ENCODE data around the gene GCN1.
"Not testable (repeated sequence)": the region's sequence is repeated elsewhere in the genome, so short reads cannot be mapped to it uniquely, and the experiment has no call there.

Gene GCN1, protein sequence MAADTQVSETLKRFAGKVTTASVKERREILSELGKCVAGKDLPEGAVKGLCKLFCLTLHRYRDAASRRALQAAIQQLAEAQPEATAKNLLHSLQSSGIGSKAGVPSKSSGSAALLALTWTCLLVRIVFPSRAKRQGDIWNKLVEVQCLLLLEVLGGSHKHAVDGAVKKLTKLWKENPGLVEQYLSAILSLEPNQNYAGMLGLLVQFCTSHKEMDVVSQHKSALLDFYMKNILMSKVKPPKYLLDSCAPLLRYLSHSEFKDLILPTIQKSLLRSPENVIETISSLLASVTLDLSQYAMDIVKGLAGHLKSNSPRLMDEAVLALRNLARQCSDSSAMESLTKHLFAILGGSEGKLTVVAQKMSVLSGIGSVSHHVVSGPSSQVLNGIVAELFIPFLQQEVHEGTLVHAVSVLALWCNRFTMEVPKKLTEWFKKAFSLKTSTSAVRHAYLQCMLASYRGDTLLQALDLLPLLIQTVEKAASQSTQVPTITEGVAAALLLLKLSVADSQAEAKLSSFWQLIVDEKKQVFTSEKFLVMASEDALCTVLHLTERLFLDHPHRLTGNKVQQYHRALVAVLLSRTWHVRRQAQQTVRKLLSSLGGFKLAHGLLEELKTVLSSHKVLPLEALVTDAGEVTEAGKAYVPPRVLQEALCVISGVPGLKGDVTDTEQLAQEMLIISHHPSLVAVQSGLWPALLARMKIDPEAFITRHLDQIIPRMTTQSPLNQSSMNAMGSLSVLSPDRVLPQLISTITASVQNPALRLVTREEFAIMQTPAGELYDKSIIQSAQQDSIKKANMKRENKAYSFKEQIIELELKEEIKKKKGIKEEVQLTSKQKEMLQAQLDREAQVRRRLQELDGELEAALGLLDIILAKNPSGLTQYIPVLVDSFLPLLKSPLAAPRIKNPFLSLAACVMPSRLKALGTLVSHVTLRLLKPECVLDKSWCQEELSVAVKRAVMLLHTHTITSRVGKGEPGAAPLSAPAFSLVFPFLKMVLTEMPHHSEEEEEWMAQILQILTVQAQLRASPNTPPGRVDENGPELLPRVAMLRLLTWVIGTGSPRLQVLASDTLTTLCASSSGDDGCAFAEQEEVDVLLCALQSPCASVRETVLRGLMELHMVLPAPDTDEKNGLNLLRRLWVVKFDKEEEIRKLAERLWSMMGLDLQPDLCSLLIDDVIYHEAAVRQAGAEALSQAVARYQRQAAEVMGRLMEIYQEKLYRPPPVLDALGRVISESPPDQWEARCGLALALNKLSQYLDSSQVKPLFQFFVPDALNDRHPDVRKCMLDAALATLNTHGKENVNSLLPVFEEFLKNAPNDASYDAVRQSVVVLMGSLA (N-terminal part only)

DNA sequence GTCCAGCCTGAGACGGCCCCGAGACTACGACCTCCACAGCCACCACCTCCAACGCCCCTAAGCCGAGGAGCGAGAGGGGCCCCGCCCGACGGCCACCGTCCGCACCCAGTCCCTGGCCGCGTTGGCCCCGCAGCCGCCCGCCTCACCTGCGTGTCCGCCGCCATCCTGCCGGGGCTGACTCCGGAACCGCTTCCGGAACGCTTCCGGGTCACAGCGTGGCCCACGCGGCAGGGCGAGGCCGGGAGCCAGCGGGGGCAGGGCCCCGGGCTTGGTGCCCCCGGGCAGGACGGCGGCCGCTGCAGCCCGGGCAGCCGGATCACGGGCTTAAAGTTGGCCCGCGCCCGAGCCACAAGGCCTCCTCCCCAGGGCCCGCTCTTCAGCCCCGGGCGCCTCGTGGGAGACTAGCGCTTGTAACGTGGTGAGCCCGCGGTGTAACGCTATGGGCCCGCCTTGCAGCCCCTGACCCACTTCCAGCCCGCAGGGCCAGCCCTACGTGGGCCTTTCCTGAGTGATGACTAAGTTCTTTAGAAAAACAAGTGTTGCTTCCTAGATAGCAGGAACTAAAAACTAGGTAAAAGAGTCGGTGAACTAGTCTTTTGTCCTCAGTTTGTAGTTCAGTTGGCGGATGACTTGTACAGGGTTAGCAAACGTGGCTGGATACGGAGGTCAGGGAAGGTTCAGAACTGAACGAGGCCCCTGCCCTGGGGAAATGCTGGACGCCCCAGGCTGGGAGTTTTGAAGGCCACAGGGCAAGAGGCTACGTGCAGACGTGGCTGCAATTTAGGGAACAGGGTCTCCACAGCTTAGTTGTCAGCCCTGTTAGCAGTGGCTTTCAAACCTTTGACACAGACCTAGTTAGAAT is at the start of gene GCN1:
Gene GCN1 (minus strand): TSS at position 182 of the 862 bp plus-strand sequence. CDS start 18 bp downstream, at position 164.
- peak; percentile 79 for DNase-seq

DNA sequence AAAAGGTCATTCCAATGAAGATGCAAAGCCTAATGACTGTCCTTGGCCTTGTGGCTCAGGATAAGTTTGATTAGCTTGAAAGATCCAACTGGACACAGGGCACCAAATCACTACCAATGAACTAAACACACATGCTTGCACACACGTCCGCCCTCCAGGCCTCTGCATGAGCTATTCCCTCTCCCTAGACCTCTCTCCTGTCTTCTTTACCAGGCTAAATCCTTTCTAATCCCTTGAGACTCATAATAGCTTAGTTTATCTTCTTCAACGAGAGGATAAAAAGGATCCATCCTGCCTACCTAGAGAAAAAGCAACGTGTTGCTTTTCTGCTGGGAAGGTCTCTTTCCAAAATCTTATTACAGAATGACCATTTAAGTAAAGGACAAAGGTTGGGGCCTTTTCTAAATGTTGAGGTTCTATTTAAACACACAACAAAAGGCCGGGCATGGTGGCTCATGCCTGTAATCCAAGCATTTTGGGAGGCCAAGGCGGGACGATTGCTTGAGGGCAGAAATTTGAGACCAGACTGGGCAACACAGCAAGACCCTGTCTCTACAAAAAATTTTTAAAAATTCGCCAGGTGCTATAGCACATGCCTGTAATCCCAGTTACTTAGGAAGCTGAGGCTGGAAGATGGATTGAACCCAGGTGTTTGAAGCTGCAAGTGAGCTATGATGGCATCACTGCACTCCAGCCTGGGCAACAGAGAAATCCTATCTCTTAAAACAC is 48.6 kb upstream of the GCN1 start:
- DNase-seq = no peak

DNA sequence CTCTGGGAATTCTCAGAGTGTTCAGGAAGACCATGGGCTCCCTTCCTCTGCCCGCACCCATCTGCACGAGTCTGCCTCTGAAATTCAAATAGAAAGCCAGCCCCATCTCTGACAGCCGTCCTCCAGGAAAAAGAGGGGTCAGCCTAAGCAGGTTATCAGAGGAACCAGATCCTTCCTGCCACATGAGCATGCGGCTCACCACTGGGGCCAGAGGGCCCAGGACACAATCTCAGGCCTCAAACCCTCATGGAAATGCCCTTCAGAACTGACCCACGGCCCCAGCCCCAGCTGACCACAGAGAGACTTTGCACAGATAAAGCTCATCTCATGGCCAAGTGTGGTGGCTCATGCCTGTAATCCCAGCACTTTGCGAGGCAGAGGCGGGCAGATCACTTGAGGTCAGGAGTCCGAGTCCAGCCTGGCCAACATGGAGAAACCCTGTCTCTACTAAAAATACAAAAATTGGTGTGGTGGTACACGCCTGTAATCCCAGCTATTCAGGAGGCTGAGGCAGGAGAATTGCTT is 47.8 kb upstream of the GCN1 start:
- DNase-seq = no peak

DNA sequence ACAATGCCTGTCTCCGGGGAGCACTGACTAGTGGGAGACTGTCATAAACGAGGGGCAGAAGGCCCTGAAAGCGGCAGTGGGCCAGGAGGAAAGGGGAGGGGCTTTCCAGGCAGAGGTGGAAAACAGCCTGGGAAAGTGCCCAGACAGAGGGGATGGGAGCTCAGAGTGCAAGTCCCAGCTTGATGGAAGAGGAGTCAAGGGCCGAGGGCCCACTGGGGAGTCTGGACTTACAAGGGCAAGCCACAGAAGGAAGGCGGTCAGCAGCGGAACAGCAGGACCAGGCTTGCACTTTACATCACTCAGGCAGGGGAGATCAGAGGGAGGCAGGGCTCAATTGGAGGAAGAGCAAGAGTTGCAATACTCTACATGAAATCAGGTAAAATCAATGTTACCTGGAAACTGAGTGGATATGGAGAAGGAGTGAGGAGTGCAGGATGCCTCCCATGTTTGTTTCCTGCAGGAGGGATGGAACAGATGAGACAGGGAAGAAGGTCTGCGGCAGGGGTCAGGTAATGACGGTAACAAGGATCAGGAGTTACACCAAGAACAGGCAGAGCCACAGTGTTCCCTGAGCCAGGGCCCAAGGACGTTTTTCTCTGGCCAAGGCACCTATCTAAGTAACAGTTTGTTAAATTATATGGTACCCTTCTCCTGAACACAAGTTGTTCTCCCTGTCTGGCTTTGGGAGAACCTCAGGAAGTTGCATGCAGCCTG is 47.2 kb upstream of the GCN1 start:
- DNase-seq = no peak

DNA sequence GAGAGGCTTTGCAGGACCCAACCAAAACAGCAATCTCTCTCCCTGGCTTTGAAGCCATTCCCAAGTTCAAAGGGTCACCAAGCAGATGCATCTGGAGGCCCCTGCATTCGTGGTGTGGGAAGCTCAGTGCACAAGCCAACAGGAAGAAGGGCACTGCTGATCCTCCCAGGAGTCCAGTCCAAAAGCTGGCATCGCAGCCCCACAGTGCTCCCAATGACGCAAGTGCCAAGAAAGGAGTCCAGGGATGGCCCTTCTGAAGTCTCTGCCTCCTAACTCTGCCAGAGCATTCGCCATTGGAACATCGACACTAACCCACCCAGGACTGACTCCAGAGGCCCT is 45.9 kb upstream of the GCN1 start:
- no peak for DNase-seq

DNA sequence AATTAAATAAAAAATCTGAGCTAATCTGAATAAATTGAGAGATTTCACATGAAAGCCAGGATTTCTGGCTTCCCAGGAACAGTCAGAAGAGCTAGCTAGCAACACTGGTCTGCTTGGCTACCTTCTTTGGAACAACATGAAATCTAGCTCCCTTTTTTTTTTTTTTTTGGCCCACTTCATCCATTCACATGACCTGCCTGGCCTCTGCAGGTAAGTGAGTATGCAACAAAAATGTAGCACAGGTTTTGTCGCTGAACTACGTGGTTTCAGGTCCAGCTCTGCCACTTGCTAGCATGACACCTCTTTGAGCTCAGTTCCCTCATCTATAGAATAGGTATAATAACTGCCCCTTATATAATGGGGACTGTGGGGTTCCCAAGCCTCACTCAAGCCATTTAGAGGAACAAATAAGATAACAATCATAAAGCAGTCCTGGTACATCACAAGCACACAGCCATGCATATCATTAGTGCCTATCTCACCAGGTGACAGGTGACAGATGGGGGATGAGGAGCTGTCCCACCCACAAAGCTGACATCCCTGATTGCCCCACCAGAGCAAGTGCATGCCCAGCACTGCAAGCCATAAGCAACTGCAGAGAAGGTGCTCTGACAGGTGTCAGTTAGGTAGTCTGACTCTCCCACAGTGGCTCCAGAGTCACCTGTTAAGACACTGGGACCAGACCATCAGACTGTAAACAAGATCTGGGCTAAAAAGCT is 45.4 kb upstream of the GCN1 start:
- DNase-seq = no peak

DNA sequence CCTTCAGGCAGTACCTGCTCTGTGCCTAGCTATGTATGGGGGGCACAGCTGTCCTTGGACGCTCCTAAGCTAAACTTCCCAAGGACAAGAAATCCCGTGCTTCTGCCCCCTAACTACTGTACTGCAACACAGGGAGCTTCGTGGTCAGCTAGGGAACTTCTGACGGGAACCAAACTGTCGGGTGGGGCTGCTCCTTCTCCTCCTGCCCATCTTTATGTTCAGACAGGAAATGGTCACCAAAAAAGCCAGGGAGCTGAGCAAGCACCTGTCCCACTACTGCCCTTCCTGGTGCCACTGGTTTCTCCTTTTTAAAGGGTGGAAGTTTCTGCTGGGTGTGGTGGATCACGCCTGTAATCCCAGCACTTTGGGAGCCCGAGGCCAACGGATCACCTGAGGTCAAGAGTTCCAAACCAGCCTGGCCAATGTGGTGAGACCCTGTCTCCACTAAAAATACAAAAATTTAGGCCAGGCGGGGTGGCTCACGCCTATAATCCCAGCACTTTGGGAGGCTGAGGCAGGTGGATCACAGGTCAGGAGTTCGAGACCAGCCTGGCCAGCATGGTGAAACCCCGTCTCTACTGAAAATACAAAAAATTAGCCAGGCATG is 44.4 kb upstream of the GCN1 start:
- DNase-seq = no peak

DNA sequence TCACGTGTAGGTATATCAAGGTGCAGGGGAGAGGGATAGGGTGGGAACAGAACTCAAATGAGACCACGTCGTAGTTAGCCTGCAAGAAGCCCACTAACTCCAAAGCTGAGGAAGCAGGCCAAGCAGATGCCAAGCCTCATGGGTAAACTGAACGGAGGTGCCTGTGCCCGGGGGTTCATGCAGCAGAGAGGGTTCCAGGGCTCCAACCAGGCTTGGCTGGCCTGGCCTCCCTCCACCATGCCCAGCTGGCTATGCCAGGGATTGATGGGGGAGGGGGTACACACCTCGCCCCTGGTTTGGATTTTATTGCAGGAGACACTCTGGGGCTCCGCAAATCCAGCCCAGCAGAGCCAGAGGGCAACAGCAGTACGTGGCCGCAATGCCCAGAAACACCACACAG is 43.7 kb upstream of the GCN1 start:
- DNase-seq = no peak

DNA sequence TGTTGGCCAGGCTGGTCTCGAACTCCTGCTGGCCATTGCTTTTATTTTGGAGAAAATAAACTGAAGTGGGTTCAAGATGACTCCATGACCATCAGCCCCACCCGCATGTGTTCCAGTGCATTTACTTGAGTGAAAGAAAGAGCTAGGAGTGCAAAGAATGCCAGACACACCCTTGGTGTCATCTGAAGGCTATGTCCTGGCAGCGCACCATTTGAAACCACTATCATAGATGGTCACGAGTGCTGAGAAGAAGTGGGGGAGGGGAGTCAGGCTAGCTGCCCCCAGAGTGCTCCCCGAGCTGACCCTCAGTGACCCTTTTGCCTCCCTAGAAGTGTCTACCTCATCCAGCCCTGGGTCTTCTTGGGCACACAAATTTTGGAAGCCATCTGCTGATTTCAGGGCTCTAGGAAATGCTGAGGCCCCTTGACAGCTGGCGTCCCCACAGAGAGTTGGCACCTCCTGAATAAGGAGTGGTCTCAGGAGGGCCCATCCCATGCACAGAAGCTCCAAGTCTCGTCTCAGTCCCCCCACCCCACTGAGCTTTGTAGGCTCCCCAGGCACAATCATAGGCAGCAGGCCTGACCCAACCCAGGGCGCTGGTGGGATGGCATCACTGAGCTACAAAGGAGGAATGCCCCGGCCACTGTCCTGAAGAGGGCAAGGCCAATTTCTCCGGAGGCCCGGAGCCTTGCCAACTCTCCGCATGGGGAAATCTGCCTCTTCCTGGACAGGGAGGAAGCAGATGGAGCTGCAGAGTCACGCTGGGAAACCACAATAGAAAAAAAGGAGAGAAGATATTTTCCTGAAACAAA is 43.1 kb upstream of the GCN1 start:
- no peak for DNase-seq

DNA sequence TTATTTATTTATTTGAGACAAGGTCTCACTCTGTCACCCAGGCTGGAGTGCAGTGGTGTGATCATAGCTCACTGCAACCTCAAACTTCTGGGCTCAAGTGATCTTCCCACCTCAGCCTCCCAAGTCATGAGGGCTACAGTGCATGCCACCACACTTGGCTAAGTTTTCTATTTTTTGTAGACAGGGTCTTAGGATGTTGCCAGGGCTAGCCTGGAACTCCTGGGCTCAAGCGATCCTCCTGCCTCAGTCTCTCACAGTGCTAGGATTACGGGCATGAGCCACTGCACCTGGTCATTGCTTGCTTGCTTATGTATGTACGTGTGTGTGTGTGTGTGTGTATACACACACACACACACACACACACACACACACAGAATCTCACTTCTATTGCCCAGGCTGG is 42.3 kb upstream of the GCN1 start:
- not testable (repeated sequence) for DNase-seq

DNA sequence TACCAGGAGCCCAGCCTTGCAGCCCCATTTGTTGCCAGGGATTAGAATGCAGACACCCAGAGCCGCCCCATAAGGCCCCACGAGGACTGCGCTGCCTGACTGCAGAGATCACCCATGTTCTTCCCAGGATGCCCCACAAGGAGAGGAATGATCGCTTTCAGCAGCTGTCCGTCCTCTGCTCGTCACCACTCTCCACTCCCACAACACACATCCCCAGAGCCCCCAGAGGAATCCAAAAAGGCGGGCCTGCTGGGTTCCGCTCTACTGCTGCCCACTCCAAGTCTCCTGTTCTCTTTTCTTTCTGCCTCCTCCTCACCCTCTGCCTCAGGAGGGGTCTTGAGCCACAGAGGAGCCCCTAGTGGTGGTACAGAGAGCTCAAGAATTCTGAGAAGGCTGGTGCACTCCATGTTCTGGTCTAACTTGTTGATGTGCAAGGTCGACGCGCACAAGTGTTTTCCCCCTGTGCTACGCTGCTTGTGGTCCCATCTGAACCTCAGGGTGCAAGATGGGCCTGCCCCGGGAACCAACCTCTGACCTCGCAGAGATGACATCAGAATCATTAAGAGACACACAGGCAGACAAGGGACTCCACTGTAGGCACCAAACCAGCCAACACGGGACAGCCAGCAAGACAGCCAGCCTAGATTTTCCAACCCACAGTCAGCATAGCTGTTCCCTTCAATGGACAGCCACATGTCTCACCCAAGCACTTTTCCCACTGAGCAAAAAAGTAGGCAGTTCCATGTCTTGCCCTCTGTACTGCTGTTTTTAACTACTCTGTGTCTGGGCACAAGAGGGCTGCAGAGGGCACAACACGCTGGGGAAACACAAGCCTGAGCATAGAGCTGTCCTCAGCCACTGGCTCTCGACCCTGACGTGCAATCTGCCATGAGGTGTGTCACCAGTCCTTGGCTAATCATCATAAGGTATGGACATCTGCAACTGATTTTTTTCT is 41.1 kb upstream of the GCN1 start:
- no peak for DNase-seq

DNA sequence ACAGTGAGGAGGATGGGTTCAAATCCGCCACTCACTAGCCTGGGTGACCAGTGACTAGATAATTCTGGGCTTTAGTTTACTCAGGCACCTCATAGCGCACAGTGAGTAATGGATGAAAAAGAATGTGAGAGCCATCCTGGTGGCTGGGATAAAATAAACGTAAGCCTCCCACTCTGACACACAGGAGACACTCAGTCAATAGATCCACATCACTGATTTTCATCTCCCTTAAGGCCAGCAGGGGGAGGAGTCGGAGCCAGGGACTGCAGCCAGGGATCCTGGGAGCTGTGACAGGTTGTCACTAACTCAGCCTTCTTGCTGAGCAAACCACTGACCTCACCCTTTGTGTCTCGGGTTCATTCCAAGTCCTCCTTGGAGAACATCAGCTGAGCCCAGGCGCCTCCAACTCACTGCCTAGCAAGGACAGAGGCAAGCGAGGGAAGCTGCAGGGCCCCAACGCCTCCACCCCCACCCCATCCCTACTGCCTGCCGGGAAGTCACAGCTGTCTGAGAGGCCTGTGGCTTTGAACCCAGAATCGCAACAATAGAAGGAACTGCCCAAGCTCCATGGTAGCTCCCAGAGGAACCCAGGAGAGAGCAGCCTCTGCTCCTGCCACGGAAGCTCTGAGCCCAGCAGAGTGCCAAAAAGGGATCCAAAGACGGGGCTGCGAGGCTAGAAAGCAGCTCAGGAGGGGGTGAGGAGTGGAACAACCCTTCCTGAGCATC is 40.3 kb upstream of the GCN1 start:
- DNase-seq = peak; percentile 76

DNA sequence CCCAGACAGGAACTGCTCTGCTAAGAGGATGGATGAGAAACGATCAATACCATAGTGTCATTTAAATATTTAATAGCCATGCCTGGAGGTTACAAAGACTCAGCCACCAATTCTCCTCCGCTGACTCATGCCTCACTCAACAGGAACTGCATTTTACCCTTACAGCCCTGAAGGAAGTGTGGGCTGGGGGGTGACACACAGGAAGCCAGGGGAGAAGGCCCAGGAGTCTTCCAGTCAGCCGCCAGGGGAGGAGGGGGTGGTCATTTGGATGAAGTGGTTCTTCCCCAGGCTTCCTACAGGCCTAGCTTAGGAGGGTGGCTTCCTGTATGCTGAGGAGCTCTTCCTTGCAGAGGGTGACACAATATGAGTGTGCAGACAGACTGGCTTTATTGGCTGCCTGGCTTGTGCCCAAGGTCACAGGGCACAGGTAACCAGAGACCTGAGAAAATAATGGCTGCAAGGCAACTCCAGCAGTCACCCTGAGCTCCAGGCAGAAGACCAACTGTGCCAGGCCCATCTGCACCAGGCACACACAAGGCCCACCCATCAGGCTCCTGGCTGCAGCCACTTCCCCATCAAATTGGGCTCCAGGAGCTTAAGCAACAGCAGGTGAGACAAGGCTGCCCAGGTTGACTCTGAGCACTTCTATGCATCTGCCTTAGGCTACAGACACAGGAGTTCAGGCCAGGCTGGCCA is 36.9 kb upstream of the GCN1 start:
- DNase-seq = no peak

DNA sequence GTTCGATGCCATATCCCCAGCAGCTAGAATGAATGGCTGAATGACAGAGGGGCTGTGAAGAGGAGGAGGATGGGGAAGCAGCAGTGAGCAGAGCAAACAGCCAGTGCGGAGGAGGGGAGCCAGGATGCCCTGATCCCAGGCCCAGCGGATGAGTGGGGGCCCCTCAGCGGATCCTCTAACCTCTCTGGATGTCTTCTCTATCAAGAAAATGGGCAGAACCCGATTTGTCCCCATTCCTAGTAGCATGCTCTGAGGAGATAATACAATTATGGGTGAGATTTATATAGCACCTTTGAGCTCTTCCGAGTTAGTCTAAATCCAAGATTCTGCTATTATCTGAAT is 36.4 kb upstream of the GCN1 start:
- no peak for DNase-seq

DNA sequence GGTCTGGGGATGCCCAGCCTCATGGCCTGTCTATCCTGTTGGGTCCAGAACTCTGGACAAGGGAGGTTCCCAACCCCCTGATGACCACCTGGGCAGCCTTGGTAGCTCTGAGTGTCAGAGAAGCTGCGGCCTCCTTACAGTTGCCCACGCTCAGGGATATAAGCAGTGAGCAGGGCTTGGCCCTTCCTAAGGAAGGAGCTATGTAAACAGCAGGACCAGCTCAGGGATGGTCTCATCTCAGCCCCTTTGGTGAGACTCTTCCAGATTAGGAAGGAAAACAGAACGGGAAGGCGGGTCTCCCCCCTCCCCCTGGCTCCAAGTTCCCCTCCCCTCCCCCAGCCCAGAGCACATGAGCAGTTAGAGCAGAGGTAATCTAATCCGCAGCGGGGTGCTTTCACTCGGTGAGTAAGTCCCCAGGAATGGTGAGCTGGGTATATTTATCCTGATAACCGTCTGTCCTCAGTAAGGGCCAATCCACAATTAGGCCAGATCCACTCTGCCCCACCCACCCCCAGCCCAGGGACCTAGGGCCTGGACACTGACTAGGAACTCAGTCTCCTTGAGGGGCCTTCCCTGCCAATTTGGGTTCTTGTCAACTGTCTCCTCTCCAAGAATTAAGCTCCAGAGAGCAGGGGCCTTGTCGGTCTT is 35.9 kb upstream of the GCN1 start:
- DNase-seq = peak; percentile 32

Measured in GOT3 (cell line).